GM18873 (cell line): ENCODE measurements around the gene PIK3AP1.

Experiments
- ATAC-seq: cut with Tn5 transposase; IDR thresholded peaks from one replicate; pipeline ENCODE4 v1.9.1; 2021; ENCODE audit warnings: mild to moderate bottlenecking, moderate library complexity, moderate number of reproducible peaks; ENCODE audit not compliant: unreplicated experiment, low FRiP score

The PIK3AP1 gene

GRCh38 chr10:96724621-96725020 is 4.3 kb upstream of the PIK3AP1 start:
- no peak for ATAC-seq

GRCh38 chr10:96721207-96721572 is 876 bp upstream of the PIK3AP1 start:
- ATAC-seq = no peak

DNA sequence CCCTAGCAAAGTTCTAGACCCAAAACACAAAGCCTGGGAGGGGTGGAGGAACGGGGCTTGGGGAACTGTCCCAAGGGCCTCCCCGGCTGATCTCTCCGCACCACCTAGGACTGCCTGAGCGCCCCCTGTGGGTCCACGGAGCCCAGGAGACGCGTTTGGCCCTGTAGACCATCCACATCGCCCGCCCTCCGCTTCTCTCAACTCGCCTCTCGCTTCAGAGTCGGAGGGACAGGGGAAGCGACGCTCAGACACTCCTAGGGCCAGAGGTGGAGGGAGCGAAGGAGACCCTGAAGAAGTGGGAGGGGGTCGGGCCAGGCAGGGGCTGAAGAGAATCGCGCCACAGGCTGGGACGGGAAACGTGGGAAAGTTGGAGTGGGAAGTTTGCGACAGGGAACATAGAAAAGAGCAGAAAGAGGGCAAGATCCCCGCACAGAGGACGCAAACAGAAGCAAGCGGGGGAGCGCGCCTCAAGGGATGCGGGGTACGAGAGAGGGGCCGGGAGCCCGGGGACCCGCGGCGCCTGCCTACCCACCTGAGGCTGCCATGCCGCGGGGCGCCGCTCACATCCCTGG is 378 bp downstream of the PIK3AP1 start:
- no peak for ATAC-seq

GRCh38 chr10:96719200-96719599 is 1.1 kb downstream of the PIK3AP1 start:
- ATAC-seq = no peak

GRCh38 chr10:96718304-96718990 is 1.9 kb downstream of the PIK3AP1 start:
- no peak for ATAC-seq

- no peak for ATAC-seq
These were observed 3.9 kb downstream of the PIK3AP1 start for GRCh38 chr10:96716390-96716789.

DNA sequence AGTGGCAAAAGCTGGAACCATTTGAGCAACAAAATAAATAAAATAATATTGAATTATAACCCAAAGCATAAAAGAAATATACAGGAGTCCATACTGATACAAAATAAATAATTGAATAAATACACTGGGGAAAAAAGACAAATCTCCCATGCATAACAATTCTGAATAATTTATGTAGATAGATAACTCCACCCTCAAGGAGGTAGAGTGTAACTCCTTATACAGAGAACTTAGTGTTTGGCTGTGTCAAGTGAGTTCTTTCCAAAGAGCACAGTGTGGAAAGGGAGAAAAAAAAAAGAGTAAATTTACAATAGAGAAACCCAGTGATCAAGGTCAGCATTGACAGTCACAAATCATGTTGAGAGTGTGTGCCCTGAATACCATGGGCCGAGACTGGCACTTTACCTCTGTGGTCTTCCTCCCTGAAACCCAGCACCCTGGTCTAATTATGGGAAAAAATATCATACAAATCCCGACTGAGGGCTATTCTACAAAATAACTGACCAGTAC is 5.5 kb downstream of the PIK3AP1 start:
- ATAC-seq = no peak

GRCh38 chr10:96714031-96714590 is 6.2 kb downstream of the PIK3AP1 start:
- ATAC-seq = no peak

DNA sequence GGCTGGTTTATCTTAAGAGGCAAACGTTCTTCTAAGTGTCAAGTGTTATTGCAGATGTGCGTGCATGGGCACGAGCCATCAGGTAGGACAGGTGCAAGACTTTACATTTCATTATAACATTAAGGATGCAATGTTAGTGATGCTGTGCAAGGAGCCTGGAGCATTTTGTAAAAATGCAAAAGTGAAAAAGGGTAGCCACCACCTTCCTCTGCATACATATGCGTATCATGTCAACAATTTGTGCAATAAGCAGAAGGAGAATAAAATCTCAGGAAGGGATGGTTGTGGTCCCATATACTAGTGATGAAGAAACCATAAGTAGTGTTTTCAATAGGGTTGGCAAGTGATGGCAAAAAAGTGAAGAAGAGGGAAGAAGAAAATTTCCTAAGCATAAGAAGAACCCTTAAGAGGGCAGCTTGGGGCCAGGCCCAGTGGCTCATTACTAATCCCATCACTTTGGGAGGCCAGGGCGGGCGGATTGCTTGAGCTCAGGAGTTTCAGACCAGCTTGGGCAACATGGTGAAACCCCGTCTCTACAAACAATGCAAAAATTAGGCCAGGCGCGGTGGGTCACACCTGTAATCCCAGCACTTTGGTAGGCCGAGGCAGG is 7.5 kb downstream of the PIK3AP1 start:
- ATAC-seq = no peak

- ATAC-seq = no peak
These were observed 9.1 kb downstream of the PIK3AP1 start for GRCh38 chr10:96711048-96711728.

GRCh38 chr10:96709525-96709924 is 10.8 kb downstream of the PIK3AP1 start:
- no peak for ATAC-seq

DNA sequence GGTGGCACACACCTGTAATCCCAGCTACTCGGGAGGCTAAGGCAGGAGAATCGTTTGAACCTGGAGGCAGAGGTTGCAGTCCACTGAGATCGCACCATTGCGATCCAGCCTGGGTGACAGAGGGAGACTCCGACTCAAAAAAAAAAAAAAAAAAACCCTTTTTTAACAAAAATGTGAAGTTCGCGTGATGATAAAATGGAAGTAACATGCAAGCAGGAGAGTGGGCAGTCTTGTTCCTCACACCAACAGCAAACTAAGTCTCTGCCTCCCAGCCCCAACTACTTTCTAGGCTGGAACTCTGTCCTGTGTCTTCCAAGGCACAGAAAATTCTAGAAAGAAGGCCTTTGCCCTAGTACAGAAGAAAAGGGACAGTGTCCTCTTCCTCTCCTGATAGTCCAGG is 11.3 kb downstream of the PIK3AP1 start:
- ATAC-seq = no peak

DNA sequence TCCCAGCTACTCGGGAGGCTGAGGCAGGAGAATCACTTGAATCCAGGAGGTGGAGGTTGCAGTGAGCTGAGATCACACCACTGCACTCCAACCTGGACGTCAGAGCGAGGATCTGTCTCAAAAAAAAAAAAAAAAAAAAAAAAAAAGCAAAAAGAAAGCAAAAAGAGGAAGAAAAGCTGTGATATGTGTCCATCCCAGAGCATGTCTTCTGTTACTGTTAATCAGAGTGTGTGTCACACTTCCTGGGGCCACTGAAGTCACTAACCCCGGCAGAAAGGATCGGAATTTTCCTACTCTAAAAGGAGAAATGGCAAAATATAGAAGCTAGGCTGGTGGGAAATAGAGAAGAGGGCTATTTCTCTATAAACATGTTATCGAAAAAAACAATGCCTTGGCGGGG is 11.9 kb downstream of the PIK3AP1 start:
- ATAC-seq = no peak

DNA sequence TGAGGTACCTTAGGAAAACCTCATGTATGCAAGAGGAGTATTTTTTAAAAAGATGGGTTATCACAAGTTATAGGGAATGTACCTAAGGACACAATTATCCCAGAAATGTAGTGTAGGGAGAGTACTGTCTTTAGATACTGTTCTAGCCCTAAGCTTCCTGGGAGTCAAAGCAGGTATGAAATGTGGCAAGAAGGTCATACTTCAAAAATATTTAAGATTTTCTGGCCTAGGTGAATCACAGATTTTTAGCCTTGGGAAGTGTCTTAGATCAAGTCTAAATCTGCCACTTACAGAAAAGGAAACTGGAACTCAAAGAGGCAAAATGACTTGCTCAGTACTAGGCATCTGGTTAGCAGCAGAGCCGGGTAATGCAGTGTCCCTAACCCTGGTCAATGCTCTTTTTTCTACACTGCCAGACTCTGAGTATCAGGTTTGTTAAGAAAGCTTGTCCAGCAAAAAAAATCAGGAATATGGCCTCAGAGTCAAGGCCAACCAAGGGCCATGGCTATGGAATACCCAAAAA is 13.9 kb downstream of the PIK3AP1 start:
- no peak for ATAC-seq

DNA sequence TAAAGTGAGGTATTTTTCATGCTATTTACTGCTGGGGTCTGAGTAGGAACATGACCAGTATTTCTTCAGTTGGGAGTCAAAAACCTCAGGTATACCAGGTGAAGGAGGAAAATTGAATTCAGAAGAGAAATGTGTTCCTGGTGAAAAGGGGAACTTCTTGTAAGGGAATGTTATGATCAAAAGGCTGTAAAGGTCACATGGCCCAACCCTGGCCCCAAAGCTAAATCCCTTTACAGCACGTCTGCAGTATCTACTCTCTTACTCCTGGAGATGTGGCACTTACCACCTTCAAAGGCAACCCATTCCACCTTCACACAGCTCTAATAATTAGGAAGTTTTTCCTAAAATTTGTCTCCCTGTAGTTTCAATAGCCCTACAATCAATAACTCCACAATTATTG is 15.2 kb downstream of the PIK3AP1 start:
- no peak for ATAC-seq

GRCh38 chr10:96704563-96704962 is 15.8 kb downstream of the PIK3AP1 start:
- no peak for ATAC-seq

GRCh38 chr10:96703358-96703757 is 17.0 kb downstream of the PIK3AP1 start:
- no peak for ATAC-seq

GRCh38 chr10:96701265-96701664 is 19.0 kb downstream of the PIK3AP1 start:
- no peak for ATAC-seq

DNA sequence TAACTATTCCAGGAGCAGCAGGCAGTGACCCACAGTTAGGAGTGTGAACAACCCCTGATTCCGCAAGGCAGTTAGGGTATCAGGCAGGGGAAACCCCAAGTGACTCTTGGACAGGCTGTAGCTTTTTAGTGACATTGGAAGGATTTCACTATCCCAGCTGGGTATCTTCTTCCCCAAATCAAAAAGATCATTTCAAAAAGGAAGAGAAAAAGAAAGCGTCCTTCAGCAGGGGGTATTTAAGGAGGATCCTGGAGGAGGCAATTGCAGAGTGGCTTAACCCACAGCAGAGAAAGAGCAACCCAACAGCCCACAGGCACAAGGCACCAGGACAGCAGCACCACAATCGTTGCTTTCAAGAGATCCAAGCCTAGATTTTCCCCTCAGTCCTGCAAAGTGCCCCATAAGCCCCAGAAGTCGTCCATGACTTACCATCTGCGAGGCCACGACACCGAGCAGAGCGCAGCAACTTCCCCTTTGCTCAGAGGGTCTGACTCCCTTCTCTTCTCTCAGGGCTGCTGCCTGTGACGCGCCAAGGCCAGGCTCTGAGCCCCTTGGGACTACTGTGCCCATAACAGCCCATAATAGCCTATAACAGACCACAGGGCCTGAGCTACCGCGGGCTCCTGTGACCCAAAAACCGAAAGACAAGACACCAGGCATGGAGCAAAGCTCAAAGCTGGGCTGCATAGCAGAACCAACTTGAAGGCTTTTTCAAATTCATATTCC is 19.8 kb downstream of the PIK3AP1 start:
- peak; percentile 60 for ATAC-seq

DNA sequence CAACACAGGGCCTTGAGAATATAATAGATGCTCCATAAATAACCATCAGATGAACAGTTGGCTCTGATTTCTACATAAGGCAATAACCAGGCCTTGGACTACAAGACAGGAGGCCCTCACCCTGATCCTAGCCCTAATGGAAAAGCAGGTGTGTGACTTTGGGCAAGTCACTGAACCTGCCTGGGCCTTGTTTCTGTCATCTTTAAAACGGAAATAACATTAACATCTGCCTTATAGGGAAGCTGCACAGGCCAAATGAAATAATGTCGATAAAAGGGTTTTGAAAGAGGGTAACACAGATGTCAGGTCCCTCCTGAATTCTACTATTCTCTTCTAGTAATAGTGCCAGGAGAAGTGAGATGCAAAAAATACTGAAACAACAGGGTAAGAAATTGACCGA is 20.7 kb downstream of the PIK3AP1 start:
- ATAC-seq = no peak
